GM12878 (cell line): Measurements from ENCODE around the gene FAM163B. TPM values are rescaled to one million over a fixed set of nuclear protein-coding genes. Genes with fewer than 3 reads are reported as not detected.

ENCODE experiments used
- ATAC-seq: fragments of 200-7000 bp; cut with Tn5 transposase; 3 replicates; pipeline ENCODE4 v1.9.1; 2020; ENCODE audit warnings: mild to moderate bottlenecking, moderate library complexity
- BruUV-seq: library from RNA; stranded (reverse); fragments of 400-500 nt; replicated peaks from 2 replicates; lab custom pipeline; 2021; lab: Mats Ljungman, UMichigan
- CTCF ChIA-PET: fragments of 300-600 bp; sonication (Branson Sonifier 250); formaldehyde crosslinking; extraction: SDS; loops from one replicate; lab custom pipeline; 2021; ENCODE audit warnings: inconsistent platforms; lab: Yijun Ruan, JAX
- POLR2A ChIA-PET: fragments of 350-600 bp; formaldehyde crosslinking; extraction: SDS; loops from one replicate; lab custom pipeline; 2021; ENCODE audit warnings: inconsistent platforms; lab: Charles Lee
- RAD21 ChIA-PET: fragments of 300-600 bp; sonication (Branson Sonifier 250); formaldehyde crosslinking; loops from one replicate; lab custom pipeline; 2023; ENCODE audit warnings: antibody characterized with exemption; ENCODE audit not compliant: unreplicated experiment; lab: Charles Lee
- SMC1A ChIA-PET: fragments of 300-600 bp; sonication (Branson Sonifier 250); formaldehyde crosslinking; loops from one replicate; lab custom pipeline; 2023; ENCODE audit not compliant: unreplicated experiment, uncharacterized antibody; lab: Charles Lee
- DNase-seq: peaks from one replicate; pipeline ENCODE4 v3.0.0-alpha.2; 2011; ENCODE audit warnings: low read depth, low spot score
- FAIRE-seq: peaks from 3 replicates; lab custom pipeline; 2011; peaks lifted over from hg19 to GRCh38; lab: Jason Lieb, UNC
- H2AFZ ChIP-seq: 2 replicates; pipeline ENCODE4 v1.6.0; 2011; ENCODE audit warnings: low read depth, low read length, control low read depth; ENCODE audit not compliant: control insufficient read depth
- H3K27ac ChIP-seq: 2 replicates; pipeline ENCODE4 v1.5.1; 2011; ENCODE audit warnings: control low read depth; ENCODE audit not compliant: control insufficient read depth, insufficient read depth
- H3K27me3 ChIP-seq, 2 experiments: replicated peaks in 1 of 2; 2 replicates each; pipeline versions ENCODE4 v1.6.0 to v1.6.1; 2011; ENCODE audit warnings: low read length in 1 of 2; ENCODE audit not compliant: control insufficient read depth in 2 of 2, insufficient read depth in 2 of 2
- H3K36me3 ChIP-seq, 2 experiments: 2 replicates each; pipeline ENCODE4 v1.5.1; 2011; ENCODE audit warnings: low read length in 1 of 2; ENCODE audit not compliant: control insufficient read depth in 2 of 2, insufficient read depth in 2 of 2
- H3K4me1 ChIP-seq: 2 replicates; pipeline ENCODE4 v1.6.1; 2011; ENCODE audit warnings: mild to moderate bottlenecking, low read length, moderate library complexity, mixed read lengths; ENCODE audit not compliant: control insufficient read depth, insufficient read depth
- H3K4me2 ChIP-seq: 2 replicates; pipeline ENCODE4 v1.6.0; 2011; ENCODE audit warnings: control low read depth; ENCODE audit not compliant: control insufficient read depth, insufficient read depth
- H3K4me3 ChIP-seq: fragments of 200-600 bp; sonication (generic); 2 replicates; pipeline ENCODE4 v1.5.1; 2016
- H3K79me2 ChIP-seq: 2 replicates; pipeline ENCODE4 v1.6.0; 2011; ENCODE audit warnings: low read length; ENCODE audit not compliant: control insufficient read depth, insufficient read depth
- H3K9ac ChIP-seq: 2 replicates; pipeline ENCODE4 v1.8.0; 2011; ENCODE audit warnings: low read length, control low read depth, mixed read lengths; ENCODE audit not compliant: control insufficient read depth, insufficient read depth
- H3K9me3 ChIP-seq: replicated peaks from 3 replicates; pipeline ENCODE4 v1.5.1; 2011; ENCODE audit warnings: mild to moderate bottlenecking, low read length; ENCODE audit not compliant: control insufficient read depth, insufficient read depth
- H4K20me1 ChIP-seq: 2 replicates; pipeline ENCODE4 v1.6.0; 2011; ENCODE audit not compliant: control insufficient read depth, insufficient read depth
- BMI1 ChIP-seq: fragments of 450-650 bp; IDR thresholded peaks from 2 replicates; pipeline ENCODE4 v1.6.1; 2016; ENCODE audit warnings: mild to moderate bottlenecking, moderate library complexity, borderline replicate concordance
- EED ChIP-seq: sonication (generic); IDR thresholded peaks from 2 replicates; pipeline ENCODE4 v1.6.1; 2016; ENCODE audit warnings: antibody characterized with exemption, low read depth
- EGR1 ChIP-seq, 2 experiments: IDR thresholded peaks; 1 replicate in 1 of 2; 2 replicates in 1 of 2; pipeline ENCODE4 v1.6.1; 2011 to 2012; ENCODE audit warnings: low read depth in 2 of 2, low read length in 2 of 2, borderline replicate concordance in 1 of 2, mild to moderate bottlenecking in 1 of 2, moderate library complexity in 1 of 2
- FOS ChIP-seq: IDR thresholded peaks from 3 replicates; pipeline ENCODE4 v1.6.1; 2011; ENCODE audit warnings: borderline replicate concordance; ENCODE audit not compliant: insufficient read length; ENCODE audit errors: extremely low read depth
- IKZF1 ChIP-seq: fragments of 450-650 bp; conservative IDR thresholded peaks from 2 replicates; pipeline ENCODE4 v1.6.1; 2017; ENCODE audit warnings: antibody characterized with exemption, mild to moderate bottlenecking
- KLF5 ChIP-seq: fragments of 450-650 bp; IDR thresholded peaks from 2 replicates; pipeline ENCODE4 v1.6.1; 2014; ENCODE audit warnings: mild to moderate bottlenecking; ENCODE audit not compliant: partially characterized antibody
- POLR2A ChIP-seq: IDR thresholded peaks from 2 replicates; pipeline ENCODE4 v1.6.1; 2011; ENCODE audit warnings: low read depth, mild to moderate bottlenecking, low read length
- POLR2AphosphoS2 ChIP-seq: IDR thresholded peaks from 2 replicates; pipeline ENCODE4 v1.6.1; 2011; ENCODE audit warnings: low read depth, mild to moderate bottlenecking, low read length, improper control_type of control experiment, moderate library complexity
- SIN3A ChIP-seq: IDR thresholded peaks from 2 replicates; pipeline ENCODE4 v1.6.1; 2012; ENCODE audit warnings: low read depth, low read length, improper control_type of control experiment
- SP1 ChIP-seq: IDR thresholded peaks from one replicate; pipeline ENCODE4 v1.6.1; 2011; ENCODE audit warnings: low read depth, low read length
- SRF ChIP-seq, 2 experiments: IDR thresholded peaks; 2 replicates each; pipeline ENCODE4 v1.6.1; 2011; ENCODE audit warnings: low read depth in 2 of 2, low read length in 2 of 2, mild to moderate bottlenecking in 1 of 2, moderate library complexity in 1 of 2
- SUPT20H ChIP-seq: IDR thresholded peaks from 2 replicates; pipeline ENCODE4 v1.6.1; 2011; ENCODE audit warnings: low read depth, mild to moderate bottlenecking, low read length, moderate library complexity, borderline replicate concordance; ENCODE audit not compliant: control insufficient read depth
- WGBS: methylation state at CpG from one replicate; pipeline ENCODE4 v1.1.6; 2016; ENCODE audit warnings: low lambda C conversion rate; ENCODE audit not compliant: insufficient replicate concordance, insufficient coverage; ENCODE audit errors: missing lambda C conversion rate; 5-methylcytosine and 5-hydroxymethylcytosine counted together
- in situ Hi-C: fragments of 300-500 bp; cut with MboI; formaldehyde crosslinking; loops from 9 replicates; pipeline ENCODE4 v1.14.3; 2018; ENCODE audit warnings: mixed read lengths
- intact Hi-C: fragments of 100-400 bp; cut with micrococcal nuclease; formaldehyde crosslinking; loops from one replicate; pipeline ENCODE4 v1.14.2; 2022; ENCODE audit not compliant: unreplicated experiment
- polyA plus RNA-seq, 11 experiments: library from polyadenylated mRNA; depleted of rRNA in 4 of 11; unstranded in 6 of 11; stranded (reverse) in 5 of 11; fragments of >200 nt; fragmentation: Nextera tagmentation in 4 of 11; fragmentation: Illumina TruSeq in 1 of 11; extraction: Ambion mirVana in 4 of 11; extraction: Trizol in 1 of 11; gene quantifications; 1 replicate in 1 of 11; 2 replicates in 10 of 11; pipeline versions ENCODE4 v1.2.1 to v1.2.3, GENCODE V29; 2011 to 2016; ENCODE audit warnings: inconsistent platforms in 2 of 11, missing spikeins in 2 of 11, low read depth in 1 of 11
- total RNA-seq, 4 experiments: library from RNA; depleted of rRNA in 3 of 4; stranded (reverse); fragments of >200 nt in 3 of 4; fragmentation: Illumina TruSeq in 1 of 4; extraction: Trizol in 1 of 4; gene quantifications; 2 replicates each; pipeline versions ENCODE4 v1.2.1 to v1.2.3, GENCODE V29; 2013 to 2021
- TF ChIP-seq, protein P1 (sequence below): IDR thresholded peaks from 2 replicates; pipeline ENCODE4 v1.6.1; 2012; ENCODE audit warnings: low read length, inconsistent platforms
- TF ChIP-seq, protein P2 (sequence below): fragments of 450-650 bp; IDR thresholded peaks from 2 replicates; pipeline ENCODE4 v1.6.1; 2017; ENCODE audit warnings: antibody characterized with exemption, mild to moderate bottlenecking, moderate library complexity
- TF ChIP-seq, protein P3 (sequence below): fragments of 450-650 bp; formaldehyde crosslinking; IDR thresholded peaks from 2 replicates; pipeline ENCODE4 v1.4.0; 2020; ENCODE audit warnings: mild to moderate bottlenecking, moderate library complexity

FAM163B gene
- total and polyA plus RNA-seq, 10 of the 15 experiments (the other 5 are each of a cell fraction or from before 2014, with no cell fraction given), result not detected

DNA sequence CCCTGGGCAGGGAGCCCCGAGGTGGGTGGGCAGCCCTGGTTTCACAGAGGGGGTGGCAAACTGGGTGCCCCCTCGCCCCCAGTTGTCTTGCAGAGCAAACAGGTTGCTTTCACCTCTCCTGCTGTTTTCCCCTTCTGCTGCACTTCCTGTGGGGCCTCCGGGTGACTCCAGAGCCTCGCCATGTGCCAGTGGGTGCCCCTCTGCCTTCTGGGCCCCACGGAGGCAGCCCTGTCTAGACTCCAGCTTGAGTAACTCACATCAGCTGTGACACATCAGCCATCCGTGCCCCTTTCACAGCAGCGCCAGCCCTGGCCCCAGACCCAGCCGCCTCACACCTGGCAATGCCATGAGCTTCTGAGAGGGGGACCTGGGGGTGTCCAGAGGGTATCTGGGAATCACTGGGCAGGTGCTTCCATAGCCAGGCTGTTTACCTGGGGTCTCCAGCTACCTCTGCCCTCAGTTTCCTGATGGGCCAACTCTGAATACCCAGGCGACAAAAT lies 37.7 kb downstream of the FAM163B start:
- ChIA-PET RAD21 (no interaction called here), POLR2A (no interaction called here), CTCF (no interaction called here), SMC1A (no interaction called here)
- WGBS, result 9% methylated on average over 9 of the region's 9 CpGs
- in situ Hi-C loops, result no loop called here
- DNase-seq, result no peak
- BruUV-seq, result no TSS peak
- H3K79me2 ChIP-seq, result no peaks in the 10 kb centered on the region
- no peak overlapping the region for H3K4me3 ChIP-seq
- no peak for ATAC-seq
- FAIRE-seq, result no peak
- H3K27ac ChIP-seq, result no peak overlapping the region
- H3K36me3 ChIP-seq, result no peaks in the 10 kb centered on the region
- H2AFZ ChIP-seq, result no peak overlapping the region
- no peaks in the 10 kb centered on the region; a peak in 1 of 4 replicates for H3K27me3 ChIP-seq
- H3K4me2 ChIP-seq, result no peak overlapping the region
- H3K4me1 ChIP-seq, result no peaks in the 10 kb centered on the region
- intact Hi-C loops, result no loop called here
- H3K9ac ChIP-seq, result no peak overlapping the region
- no peaks in the 10 kb centered on the region for H3K9me3 ChIP-seq
- H4K20me1 ChIP-seq, result no peaks in the 10 kb centered on the region; the same call in 1 of the 2 replicates
- TF ChIP-seq POLR2A (no peak), SP1 (no peak), SUPT20H (no peak), IKZF1 (no peak), KLF5 (no peak), POLR2AphosphoS2 (no peak), SIN3A (no peak), BMI1 (no peak), EED (no peak), SRF (IDR thresholded peaks at IDR 0.05; ENCODE audit: low read depth in 2 of 2, low read length in 2 of 2) (no peak), EGR1 (IDR thresholded peaks at IDR 0.05; ENCODE audit: borderline replicate concordance in 1 of 2, low read depth in 2 of 2, low read length in 2 of 2) (no peak), FOS (no peak)
- TF ChIP-seq, protein P1, sequence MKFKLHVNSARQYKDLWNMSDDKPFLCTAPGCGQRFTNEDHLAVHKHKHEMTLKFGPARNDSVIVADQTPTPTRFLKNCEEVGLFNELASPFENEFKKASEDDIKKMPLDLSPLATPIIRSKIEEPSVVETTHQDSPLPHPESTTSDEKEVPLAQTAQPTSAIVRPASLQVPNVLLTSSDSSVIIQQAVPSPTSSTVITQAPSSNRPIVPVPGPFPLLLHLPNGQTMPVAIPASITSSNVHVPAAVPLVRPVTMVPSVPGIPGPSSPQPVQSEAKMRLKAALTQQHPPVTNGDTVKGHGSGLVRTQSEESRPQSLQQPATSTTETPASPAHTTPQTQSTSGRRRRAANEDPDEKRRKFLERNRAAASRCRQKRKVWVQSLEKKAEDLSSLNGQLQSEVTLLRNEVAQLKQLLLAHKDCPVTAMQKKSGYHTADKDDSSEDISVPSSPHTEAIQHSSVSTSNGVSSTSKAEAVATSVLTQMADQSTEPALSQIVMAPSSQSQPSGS, result no peak
- TF ChIP-seq, protein P2, sequence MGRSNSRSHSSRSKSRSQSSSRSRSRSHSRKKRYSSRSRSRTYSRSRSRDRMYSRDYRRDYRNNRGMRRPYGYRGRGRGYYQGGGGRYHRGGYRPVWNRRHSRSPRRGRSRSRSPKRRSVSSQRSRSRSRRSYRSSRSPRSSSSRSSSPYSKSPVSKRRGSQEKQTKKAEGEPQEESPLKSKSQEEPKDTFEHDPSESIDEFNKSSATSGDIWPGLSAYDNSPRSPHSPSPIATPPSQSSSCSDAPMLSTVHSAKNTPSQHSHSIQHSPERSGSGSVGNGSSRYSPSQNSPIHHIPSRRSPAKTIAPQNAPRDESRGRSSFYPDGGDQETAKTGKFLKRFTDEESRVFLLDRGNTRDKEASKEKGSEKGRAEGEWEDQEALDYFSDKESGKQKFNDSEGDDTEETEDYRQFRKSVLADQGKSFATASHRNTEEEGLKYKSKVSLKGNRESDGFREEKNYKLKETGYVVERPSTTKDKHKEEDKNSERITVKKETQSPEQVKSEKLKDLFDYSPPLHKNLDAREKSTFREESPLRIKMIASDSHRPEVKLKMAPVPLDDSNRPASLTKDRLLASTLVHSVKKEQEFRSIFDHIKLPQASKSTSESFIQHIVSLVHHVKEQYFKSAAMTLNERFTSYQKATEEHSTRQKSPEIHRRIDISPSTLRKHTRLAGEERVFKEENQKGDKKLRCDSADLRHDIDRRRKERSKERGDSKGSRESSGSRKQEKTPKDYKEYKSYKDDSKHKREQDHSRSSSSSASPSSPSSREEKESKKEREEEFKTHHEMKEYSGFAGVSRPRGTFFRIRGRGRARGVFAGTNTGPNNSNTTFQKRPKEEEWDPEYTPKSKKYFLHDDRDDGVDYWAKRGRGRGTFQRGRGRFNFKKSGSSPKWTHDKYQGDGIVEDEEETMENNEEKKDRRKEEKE, result no peak
- TF ChIP-seq, protein P3, sequence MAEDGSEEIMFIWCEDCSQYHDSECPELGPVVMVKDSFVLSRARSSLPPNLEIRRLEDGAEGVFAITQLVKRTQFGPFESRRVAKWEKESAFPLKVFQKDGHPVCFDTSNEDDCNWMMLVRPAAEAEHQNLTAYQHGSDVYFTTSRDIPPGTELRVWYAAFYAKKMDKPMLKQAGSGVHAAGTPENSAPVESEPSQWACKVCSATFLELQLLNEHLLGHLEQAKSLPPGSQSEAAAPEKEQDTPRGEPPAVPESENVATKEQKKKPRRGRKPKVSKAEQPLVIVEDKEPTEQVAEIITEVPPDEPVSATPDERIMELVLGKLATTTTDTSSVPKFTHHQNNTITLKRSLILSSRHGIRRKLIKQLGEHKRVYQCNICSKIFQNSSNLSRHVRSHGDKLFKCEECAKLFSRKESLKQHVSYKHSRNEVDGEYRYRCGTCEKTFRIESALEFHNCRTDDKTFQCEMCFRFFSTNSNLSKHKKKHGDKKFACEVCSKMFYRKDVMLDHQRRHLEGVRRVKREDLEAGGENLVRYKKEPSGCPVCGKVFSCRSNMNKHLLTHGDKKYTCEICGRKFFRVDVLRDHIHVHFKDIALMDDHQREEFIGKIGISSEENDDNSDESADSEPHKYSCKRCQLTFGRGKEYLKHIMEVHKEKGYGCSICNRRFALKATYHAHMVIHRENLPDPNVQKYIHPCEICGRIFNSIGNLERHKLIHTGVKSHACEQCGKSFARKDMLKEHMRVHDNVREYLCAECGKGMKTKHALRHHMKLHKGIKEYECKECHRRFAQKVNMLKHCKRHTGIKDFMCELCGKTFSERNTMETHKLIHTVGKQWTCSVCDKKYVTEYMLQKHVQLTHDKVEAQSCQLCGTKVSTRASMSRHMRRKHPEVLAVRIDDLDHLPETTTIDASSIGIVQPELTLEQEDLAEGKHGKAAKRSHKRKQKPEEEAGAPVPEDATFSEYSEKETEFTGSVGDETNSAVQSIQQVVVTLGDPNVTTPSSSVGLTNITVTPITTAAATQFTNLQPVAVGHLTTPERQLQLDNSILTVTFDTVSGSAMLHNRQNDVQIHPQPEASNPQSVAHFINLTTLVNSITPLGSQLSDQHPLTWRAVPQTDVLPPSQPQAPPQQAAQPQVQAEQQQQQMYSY (CRISPR knock-in tag), result no peak
